NCI-H446 (cell line): Measurements from ENCODE around the gene UBTF.

Experiments used
- DNase-seq, 2 experiments: peaks; one replicate each; lab custom pipeline; 2025; lab: John Stamatoyannopoulos, UW

The UBTF gene, protein sequence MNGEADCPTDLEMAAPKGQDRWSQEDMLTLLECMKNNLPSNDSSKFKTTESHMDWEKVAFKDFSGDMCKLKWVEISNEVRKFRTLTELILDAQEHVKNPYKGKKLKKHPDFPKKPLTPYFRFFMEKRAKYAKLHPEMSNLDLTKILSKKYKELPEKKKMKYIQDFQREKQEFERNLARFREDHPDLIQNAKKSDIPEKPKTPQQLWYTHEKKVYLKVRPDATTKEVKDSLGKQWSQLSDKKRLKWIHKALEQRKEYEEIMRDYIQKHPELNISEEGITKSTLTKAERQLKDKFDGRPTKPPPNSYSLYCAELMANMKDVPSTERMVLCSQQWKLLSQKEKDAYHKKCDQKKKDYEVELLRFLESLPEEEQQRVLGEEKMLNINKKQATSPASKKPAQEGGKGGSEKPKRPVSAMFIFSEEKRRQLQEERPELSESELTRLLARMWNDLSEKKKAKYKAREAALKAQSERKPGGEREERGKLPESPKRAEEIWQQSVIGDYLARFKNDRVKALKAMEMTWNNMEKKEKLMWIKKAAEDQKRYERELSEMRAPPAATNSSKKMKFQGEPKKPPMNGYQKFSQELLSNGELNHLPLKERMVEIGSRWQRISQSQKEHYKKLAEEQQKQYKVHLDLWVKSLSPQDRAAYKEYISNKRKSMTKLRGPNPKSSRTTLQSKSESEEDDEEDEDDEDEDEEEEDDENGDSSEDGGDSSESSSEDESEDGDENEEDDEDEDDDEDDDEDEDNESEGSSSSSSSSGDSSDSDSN

DNA sequence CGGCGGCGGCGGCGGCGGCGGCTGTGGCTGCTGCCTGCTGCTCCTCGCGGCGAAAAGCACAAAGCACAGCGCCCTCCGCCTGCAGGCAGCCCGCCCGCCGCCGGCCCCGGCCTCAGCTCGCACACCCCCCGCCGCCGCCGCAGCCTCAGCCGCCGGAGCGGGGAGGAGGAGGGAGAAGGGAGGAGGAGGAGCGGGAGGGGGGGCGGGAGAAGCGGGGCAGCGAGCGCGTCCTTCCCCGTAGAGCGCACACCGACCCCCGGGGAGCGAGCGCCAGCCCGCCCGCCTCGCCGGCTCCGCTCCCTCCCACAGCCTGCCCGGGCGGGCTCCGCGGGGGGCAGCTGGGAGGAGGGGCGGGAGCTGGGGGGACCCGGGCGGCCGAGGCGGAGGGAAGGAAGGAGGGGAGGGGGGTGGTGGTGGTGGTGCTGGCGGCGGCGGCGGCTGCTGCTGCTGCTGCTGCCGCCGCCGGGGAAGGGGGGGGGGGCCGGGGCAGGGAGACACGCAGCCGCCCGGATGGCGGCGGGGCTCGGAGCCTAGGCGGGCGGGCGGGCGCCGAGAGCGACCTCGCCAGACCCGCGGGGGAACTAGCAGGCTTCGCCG lies at the start of gene UBTF:
Gene UBTF (minus strand): TSS at position 60 of the 597 bp plus-strand sequence. CDS start 1,446 bp downstream, outside the sequence.
- peak; percentile 29 to 73 for DNase-seq

DNA sequence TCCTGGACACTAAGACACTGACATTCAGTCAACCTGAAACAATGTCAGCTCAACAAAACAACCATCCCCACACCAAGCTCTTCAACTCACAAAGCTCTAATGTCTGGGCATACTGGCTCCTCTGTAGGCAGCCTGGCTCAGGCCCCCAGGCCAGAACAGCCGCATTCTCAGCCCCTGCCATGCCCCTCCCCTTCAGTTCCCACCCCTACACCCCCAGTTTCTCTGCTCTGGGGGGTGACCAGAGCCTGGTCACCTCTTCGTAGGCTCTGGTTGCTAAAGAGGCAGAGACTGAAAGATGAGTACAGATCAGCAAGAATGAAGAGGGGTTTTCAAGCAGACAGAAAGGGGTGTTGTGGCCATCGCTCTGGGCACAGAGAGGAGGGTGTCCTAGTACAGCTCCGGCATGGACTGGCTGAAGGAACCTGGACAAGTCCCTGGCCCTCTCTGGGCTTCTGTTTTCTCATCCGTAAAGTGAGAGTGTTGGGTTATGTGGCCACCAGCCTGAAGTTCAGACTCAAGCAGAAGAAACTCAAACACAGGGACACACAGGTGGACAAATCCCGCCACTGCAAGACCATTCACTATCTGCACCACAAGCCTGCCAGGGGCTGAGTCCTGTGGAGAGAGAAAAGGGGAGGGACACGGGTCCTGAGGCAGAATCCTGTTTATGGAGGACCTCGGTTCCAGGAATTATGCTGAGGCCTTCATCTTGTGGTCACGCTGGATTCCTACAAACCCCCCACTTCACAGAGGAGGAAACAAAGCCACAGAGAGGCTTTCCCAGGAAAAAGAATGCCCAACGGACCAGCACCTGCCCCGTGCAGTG lies 49.4 kb upstream of the UBTF start:
- DNase-seq: no peak

DNA sequence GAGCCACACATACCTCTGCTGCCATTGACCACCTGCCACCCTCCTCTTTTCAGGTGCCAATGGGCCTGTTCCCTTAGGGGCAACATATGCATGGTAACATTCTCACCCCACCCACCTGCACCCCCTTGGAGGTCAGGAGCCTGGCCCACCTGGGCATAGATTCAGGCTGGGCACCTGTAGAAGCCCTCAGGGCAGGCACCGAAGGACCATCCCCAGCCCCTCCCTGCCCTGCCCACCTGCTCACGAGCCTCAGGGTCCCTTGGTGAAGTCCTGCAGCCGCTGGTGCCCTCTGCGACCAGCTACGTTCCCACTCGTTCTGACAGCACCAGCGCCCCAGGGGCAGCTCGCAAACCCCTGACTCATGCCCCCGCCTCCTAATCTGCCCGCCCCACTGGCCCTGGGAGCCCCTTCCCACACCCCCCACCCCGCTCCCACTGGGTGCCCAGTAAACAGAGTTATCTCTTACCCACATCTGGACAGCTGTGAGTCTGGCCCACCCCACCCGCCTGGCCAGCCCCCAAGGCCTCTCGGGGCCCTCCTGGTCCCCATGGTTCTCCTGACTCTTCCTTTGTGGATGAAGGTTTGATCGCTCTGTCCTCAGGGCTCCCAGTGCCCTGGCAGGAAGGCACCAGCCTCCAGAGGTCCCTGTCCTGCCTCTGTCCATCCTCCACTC lies 48.5 kb upstream of the UBTF start, which contains the start of gene SLC4A1:
Gene SLC4A1 (minus strand): TSS at position 318 of the 673 bp plus-strand sequence. CDS start 5,269 bp downstream, outside the sequence.
- no peak for DNase-seq

DNA sequence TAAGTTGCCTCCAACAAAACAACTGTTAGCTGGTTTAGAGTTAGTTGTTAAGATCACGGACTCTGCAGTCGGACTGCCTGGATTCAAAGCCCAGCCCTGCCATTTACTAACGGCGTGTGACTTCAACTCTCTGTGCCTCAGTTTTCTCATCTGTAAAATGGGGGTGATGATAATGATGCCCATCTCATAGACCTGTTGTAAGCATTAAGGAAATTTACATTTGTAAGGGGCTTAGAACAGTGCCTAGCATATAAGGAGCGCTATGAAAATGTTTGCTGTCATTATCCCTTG lies 47.6 kb upstream of the UBTF start:
- no peak for DNase-seq

DNA sequence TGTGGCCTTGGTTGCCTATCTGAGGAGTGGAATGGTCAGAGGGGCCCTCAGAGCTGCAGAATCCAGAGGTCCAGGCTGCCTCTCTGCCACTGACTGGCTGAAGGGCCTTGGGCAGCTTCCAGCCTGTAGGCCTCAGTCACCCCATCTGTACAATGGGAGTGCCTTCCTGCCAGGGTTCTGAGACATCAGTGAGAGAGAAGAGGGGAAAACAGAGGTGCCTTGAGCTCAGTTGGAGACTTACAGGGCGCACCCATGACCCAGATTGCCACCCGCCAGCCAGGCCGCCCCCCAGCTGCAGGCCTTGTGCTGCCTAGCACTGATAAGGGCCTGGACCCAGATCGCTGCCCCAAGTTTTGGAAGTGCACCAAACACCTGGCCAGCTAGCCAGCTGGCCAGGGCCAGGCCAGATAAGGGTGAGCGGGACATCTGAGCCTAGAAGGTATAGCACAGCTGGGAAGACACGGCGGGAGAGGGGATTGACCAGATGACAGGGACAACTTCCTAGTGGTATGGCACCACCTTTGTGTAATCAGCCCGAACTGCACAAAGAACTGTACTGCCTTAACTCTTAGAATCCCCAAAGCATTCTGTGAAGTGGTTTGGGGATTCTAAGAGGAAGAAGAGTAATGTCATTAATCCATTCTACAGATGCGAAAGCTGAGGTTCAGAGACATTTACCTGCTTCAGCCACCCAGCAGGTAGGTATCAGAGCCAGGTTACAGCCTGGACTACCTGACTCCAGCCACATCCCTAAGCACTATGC lies 47.1 kb upstream of the UBTF start:
- no peak for DNase-seq

DNA sequence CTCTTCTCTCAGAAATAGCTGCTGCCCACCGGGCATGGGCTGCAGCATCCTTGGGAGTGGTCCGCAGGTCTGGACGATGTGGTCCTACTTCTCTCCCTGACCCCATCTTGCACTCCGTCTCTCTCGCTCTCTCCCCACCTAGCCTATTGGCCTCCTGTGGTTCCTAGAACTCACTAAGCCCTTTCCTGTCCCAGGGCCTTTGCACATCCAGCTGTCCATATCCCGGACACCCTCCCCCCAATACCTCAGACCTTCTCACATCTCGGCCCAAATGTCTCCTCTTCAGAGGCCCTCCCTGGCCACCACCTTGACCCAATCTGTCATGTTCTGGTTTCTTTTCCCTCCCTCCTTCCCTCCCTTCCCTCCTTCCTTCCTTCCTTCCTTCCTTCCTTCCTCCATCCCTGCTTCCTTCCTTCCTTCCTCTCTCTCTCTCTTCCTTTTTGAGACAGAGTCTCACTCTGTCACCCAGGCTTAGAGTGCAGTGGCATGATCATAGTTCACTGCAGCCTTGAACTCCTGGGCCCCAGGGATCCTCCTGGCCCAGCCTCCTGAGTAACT lies 43.9 kb upstream of the UBTF start:
- DNase-seq: no peak

DNA sequence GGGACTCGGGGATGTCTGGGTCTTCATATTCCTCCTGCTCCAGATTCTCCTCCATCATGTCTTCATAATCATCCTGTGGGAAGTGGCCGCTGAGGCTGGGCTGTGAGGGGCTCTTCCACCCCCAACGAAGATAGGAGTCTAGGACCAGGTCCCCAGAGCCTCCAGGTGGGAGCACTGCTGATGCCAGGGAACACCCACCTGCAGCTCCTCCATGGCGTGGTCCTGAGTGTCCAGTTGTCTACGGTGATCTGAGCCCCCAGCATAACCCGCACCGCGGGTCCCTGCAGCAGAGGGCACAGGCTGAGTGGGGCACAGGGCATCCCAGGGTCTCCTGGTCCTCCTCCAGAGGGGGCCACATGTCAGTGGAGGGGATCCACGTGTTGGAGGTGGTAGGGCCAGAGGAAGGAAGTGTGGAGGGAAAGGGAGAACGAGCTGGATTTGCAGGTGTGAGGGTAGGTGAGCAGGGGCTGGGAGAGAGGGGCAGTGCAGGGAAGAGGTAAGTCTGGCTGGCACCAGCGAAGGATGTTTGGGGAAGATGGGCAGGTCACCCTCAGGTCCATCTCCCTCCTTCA lies 43.3 kb upstream of the UBTF start:
- no peak for DNase-seq

DNA sequence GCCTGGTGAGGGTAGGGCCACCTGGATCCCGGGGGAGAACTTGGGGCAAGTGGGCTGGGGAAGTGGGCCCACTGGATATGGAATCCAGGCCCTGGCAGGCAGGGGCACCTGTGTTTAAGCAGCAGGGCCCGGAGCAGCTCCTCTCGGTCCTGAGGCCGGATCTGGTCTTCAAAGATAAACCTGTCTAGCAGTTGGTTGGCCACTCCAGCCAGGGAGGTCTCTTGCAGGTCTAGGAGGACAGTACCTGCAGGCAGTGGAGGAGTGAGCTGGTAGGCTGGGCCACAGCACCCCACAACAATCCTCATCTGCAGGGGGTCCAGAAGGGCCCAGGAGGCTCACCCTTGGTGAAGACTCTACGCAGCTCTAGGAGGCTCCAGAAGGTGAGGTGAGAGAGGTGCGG lies 40.8 kb upstream of the UBTF start:
- no peak for DNase-seq

DNA sequence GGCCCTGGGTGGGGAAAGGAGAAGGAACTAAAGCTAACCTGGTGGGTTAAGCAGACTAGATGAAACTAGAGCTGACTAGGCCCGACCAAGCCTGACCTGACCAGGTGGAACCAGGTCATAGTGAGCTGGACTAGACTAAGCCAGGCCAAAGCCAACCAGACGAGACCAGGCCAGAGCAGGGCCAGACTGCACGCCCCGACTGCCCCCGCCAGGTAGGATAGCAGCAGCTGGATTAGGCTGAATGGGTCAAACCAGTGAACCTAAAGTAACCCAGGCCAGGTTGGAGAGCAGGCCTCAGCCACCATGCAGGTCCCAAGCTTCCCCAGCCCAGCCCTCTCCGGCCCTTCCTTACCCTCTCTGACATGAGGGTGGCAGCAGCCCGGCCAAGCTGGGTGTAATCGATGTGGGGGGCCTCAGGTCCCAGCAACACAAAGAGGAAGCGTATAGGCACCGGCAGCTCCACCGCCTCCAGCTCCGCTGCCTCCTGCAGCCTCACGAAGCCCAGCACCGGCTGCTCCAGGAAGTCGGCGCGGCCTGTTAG lies 39.4 kb upstream of the UBTF start:
- no peak for DNase-seq

DNA sequence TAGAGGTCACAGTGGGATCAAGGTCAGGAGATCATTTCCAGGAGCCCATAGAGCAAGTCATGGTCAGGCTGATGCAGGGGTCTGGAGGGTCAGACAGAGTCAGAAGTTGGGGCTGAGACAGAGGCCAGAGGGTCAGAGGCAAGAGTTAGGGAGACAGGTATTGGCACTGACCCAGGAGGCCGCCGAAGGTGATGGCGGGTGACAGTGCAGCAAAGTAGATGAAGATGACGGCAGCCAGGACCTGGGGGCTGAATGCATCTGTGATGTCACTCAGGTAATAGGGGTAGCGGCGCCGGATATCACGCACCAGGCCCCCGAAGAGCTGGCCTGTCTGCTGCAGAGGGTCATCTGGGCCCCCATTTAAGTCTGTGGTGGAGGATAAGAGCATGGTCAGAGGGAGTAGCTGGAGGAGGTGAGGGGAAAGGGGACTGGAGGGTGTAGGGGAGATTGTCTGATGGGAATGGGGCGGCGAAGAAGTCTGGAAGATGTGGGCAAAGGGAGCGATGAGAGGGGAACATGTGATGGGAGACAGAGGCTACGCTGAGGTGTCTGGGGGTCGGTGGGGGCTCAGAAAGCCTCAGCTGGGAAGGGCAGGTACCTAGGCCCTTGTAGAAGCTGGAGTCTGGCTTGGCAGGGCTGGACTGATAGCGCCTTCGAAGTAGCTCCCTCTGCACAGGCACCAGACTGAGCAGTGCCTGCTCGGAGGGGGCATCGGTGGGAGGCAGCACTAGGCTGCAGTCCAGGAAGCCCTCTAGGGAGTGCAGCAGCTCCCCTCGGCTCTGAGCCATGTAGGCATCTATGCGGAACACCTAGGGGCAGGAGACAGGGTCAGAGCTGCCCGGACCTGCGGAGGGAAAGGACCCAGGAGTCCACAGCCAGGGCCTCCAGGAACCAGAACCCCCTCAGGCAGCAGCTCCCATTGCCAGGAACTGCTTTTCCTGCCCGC lies 38.6 kb upstream of the UBTF start:
- DNase-seq: no peak

DNA sequence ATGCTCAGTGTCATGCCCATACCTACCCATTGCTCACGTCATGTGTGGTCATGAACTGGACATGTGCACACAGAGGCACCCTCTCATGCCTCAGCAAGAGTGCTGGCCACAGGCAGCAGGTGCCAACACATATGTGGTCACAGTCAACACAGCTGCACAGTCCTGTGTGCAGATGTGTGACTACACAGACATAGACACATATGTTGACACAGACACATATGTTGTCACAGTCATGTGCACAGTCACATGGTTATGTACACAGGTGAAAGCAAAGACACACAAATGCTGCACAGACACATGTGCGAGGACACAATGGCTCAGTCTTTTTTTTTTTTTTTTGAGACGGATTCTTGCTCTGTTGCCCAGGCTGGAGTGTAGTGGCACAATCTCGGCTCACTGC lies 37.2 kb upstream of the UBTF start:
- no peak for DNase-seq

DNA sequence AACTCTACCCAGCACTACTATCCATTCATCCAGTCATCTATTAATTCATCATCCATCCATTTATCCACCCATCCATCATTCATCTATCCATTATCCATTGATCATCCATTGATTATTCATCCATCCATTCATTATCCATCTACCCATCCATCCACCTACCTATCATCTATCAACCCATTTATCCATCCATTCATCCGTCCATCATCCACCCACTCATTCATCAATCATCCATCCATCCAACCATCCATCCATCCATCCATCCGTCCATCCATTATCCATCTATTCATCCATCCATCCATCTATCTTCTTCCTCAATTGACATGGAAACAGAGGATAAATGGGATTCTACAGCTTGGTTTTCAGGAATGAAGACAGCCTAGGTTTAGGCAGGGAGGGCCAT lies 36.4 kb upstream of the UBTF start:
- DNase-seq: no peak

DNA sequence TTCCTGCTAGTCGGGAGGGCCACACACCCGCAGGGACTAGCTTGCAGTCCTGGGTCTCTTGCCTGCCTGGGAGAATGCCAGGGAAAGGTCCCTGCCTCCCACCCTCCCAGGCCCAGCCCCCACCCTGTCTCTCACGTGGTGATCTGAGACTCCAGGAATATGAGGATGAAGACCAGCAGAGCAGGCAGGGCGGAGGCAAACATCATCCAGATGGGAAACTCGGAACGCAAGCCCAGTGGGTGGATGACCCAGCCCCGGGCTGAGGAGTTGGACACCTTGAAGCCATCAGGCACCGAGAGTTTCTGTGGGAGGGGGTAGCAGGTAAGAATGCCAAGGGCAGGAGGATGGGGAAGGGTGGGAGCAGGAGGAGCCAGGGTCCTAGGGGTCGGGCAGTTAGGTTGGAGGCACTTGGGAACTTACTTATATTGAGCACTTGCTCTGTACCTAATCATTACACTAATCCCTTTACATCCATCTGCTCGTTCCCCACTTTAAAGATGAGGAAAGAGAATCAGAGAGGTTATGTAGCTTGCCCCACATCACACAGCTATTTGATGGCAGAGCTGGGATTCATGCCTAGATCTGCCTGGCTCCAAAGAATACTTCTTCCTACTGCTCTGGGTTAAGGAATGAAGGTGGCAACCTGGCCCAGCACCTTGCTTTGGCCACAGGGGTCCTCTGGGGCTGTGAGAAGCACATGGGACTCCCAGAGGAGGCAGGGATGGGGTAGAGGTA lies 35.1 kb upstream of the UBTF start:
- DNase-seq: no peak

DNA sequence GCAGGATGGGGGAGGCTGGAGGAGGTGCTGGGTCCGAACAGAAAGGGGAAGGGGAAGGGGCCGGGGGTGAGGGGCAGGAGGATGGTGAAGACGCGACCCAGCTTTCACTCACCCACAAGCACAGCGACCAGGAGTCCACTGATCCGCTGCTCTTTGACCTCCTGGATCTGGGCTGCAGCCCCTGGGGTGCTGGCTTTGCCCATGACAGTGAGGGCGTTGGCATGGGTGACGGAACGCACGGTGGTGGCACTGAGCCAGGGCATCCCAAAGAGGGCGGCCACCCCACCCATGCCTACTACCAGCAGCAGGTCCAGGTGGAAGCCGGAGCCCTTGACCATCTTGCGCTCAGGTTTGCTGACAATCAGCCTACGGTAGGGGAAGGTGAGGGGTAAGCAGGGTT lies 33.5 kb upstream of the UBTF start:
- DNase-seq: no peak

DNA sequence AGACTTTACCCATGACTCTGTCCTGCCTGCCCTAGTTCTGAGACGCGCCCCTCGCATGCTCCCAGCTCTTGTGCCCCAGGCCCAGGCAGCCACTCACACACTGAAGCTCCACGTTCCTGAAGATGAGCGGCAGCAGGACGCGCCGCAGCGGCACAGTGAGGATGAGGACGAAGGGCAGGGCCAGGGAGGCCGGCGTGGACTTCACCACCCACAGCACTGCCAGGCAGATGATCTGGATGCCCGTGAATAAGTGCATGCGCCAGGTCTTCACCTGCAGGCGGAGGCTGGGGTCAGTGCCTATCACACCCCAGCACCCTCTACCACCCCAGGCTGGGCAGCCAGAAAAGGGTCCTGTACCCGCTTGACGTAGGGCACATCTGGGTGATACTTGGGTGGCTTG lies 31.6 kb upstream of the UBTF start:
- no peak for DNase-seq

DNA sequence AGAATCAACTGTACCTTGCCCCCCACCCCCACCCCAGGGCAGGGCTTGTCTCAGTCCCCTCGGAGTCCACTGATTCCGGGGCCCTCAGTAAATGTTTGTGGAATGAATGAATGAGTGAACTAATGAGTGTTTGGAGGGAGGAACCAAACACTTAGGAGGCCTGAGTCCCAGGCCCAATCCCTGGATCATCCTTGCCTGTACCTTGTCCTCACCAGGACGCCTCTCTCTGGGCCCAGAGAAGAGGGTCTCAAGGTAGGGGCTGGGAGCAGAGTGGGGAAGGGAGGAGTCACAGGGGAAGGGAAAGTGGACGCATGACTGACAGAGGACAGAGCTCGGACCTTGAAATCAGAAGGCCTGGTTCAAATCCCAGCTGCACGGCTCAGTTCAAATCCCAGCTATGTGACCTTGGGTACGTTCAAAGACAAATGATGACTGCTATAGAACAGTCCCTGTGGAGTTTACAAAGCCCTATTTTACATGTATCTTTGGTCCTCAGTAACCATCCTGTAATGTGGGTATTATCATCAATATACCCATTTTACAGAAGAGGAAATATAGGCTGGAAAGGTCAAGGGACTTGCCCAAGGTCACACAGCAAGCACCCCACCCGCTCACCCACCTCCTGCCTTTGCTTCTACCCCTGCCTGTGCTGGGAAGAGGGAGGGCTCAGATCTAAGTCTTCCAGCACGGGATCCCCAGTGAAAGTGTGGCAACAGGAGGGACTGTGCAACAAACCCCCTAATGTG lies 30.2 kb upstream of the UBTF start:
- DNase-seq: no peak
